HL-60 (cell line): ENCODE results near the gene GPR162.

ENCODE experiments used
- GABPA ChIP-seq: IDR thresholded peaks from 2 replicates; pipeline ENCODE4 v1.6.1; 2012; ENCODE audit warnings: low read depth
- POLR2AphosphoS5 ChIP-seq: IDR thresholded peaks from 2 replicates; pipeline ENCODE4 v1.6.1; 2012; ENCODE audit warnings: low read depth
- TF ChIP-seq, protein P1 (sequence below): IDR thresholded peaks from one replicate; pipeline ENCODE4 v1.5.1; 2011; ENCODE audit warnings: low read length, control low read depth, inconsistent platforms; ENCODE audit not compliant: insufficient read depth
- TF ChIP-seq, protein P2 (sequence below): IDR thresholded peaks from 2 replicates; pipeline ENCODE4 v1.6.1; 2012; ENCODE audit warnings: low read depth; ENCODE audit not compliant: insufficient replicate concordance

DNA sequence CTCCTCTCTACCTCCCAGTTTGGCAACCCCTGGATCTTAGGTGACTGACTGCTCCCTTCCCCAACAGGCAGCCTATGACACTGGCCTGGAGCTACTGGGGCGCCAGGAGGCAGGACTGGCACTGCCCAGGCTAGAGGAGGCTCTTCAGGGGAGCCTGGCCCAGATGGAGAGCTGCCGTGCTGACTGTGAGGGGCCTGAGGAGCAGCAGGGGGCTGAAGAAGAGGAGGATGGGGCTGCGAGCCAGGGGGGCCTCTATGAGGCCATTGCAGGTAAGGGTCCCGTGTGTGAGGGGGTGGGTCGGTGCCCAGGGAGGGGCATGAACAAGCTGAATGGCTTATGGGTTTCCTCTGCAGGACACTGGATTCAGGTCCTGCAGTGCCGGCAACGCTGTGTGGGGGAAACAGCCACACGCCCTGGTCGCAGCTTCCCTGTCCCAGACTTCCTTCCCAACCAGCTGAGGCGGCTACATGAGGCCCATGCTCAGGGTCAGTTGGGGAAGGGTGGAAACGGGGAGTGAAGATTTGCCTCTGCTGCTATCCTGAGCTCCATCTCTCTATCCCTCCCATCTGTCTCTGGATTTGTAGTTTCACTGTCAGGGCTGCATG, 8.8 kb downstream of the GPR162 start:
- TF ChIP-seq, protein P1, sequence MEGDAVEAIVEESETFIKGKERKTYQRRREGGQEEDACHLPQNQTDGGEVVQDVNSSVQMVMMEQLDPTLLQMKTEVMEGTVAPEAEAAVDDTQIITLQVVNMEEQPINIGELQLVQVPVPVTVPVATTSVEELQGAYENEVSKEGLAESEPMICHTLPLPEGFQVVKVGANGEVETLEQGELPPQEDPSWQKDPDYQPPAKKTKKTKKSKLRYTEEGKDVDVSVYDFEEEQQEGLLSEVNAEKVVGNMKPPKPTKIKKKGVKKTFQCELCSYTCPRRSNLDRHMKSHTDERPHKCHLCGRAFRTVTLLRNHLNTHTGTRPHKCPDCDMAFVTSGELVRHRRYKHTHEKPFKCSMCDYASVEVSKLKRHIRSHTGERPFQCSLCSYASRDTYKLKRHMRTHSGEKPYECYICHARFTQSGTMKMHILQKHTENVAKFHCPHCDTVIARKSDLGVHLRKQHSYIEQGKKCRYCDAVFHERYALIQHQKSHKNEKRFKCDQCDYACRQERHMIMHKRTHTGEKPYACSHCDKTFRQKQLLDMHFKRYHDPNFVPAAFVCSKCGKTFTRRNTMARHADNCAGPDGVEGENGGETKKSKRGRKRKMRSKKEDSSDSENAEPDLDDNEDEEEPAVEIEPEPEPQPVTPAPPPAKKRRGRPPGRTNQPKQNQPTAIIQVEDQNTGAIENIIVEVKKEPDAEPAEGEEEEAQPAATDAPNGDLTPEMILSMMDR = no peak
- no peak for TF ChIP-seq POLR2AphosphoS5
- TF ChIP-seq, protein P2, sequence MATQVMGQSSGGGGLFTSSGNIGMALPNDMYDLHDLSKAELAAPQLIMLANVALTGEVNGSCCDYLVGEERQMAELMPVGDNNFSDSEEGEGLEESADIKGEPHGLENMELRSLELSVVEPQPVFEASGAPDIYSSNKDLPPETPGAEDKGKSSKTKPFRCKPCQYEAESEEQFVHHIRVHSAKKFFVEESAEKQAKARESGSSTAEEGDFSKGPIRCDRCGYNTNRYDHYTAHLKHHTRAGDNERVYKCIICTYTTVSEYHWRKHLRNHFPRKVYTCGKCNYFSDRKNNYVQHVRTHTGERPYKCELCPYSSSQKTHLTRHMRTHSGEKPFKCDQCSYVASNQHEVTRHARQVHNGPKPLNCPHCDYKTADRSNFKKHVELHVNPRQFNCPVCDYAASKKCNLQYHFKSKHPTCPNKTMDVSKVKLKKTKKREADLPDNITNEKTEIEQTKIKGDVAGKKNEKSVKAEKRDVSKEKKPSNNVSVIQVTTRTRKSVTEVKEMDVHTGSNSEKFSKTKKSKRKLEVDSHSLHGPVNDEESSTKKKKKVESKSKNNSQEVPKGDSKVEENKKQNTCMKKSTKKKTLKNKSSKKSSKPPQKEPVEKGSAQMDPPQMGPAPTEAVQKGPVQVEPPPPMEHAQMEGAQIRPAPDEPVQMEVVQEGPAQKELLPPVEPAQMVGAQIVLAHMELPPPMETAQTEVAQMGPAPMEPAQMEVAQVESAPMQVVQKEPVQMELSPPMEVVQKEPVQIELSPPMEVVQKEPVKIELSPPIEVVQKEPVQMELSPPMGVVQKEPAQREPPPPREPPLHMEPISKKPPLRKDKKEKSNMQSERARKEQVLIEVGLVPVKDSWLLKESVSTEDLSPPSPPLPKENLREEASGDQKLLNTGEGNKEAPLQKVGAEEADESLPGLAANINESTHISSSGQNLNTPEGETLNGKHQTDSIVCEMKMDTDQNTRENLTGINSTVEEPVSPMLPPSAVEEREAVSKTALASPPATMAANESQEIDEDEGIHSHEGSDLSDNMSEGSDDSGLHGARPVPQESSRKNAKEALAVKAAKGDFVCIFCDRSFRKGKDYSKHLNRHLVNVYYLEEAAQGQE = no peak
- no peak for TF ChIP-seq GABPA
